Neural progenitor cell (in vitro differentiated cells): Measurements from ENCODE around the gene ITPK1. TPM values are rescaled to one million over a fixed set of nuclear protein-coding genes. Genes with fewer than 3 reads are reported as not detected.

ENCODE experiments used
- DNase-seq: peaks from one replicate; pipeline ENCODE4 v3.0.0-alpha.2; 2016; ENCODE audit warnings: low spot score
- H2AFZ ChIP-seq: fragments of 200-600 bp; sonication (generic); replicated peaks from 2 replicates; pipeline ENCODE4 v1.6.1; 2016; ENCODE audit warnings: antibody characterized with exemption
- H3F3A ChIP-seq: fragments of 200-600 bp; sonication (generic); 2 replicates; pipeline ENCODE4 v1.6.1; 2016; ENCODE audit warnings: antibody characterized with exemption, low read depth
- H3K27ac ChIP-seq: fragments of 200-600 bp; sonication (generic); 2 replicates; pipeline ENCODE4 v1.5.1; 2016; ENCODE audit warnings: mild to moderate bottlenecking
- H3K27me3 ChIP-seq: fragments of 200-600 bp; sonication (generic); 2 replicates; pipeline ENCODE4 v1.6.1; 2016; ENCODE audit warnings: mild to moderate bottlenecking, moderate library complexity
- H3K36me3 ChIP-seq: fragments of 200-600 bp; sonication (generic); 2 replicates; pipeline ENCODE4 v1.5.1; 2016
- H3K4me1 ChIP-seq: fragments of 200-600 bp; sonication (generic); 2 replicates; pipeline ENCODE4 v1.6.1; 2016; ENCODE audit warnings: mixed run types
- H3K4me2 ChIP-seq: fragments of 200-600 bp; sonication (generic); 2 replicates; pipeline ENCODE4 v1.6.1; 2016
- H3K4me3 ChIP-seq: fragments of 200-600 bp; sonication (generic); 2 replicates; pipeline ENCODE4 v1.5.1; 2016
- H3K79me2 ChIP-seq: fragments of 200-600 bp; sonication (generic); 2 replicates; pipeline ENCODE4 v1.6.1; 2016; ENCODE audit warnings: low read depth
- H3K9ac ChIP-seq: fragments of 200-600 bp; sonication (generic); 2 replicates; pipeline ENCODE4 v1.6.1; 2016
- H3K9me3 ChIP-seq: fragments of 200-600 bp; sonication (generic); 2 replicates; pipeline ENCODE4 v1.5.1; 2016; ENCODE audit warnings: low read depth
- H4K20me1 ChIP-seq: fragments of 200-600 bp; sonication (generic); 2 replicates; pipeline ENCODE4 v1.6.1; 2016; ENCODE audit warnings: low read depth
- H3K27ac Mint-ChIP-seq: 3 replicates; pipeline ENCODE4 v1.8.0; 2021; ENCODE audit warnings: mixed read lengths
- H3K27me3 Mint-ChIP-seq: 2 replicates; pipeline ENCODE4 v1.8.0; 2022; ENCODE audit warnings: low read depth, mild to moderate bottlenecking, inconsistent platforms, moderate library complexity, mixed read lengths; ENCODE audit not compliant: insufficient read depth
- H3K36me3 Mint-ChIP-seq: 3 replicates; pipeline ENCODE4 v1.8.0; 2021; ENCODE audit warnings: mixed read lengths
- H3K4me1 Mint-ChIP-seq: 3 replicates; pipeline ENCODE4 v1.8.0; 2021; ENCODE audit warnings: mixed read lengths
- H3K4me3 Mint-ChIP-seq: 3 replicates; pipeline ENCODE4 v1.8.0; 2021; ENCODE audit warnings: mild to moderate bottlenecking, moderate library complexity, mixed read lengths
- H3K9me3 Mint-ChIP-seq: 3 replicates; pipeline ENCODE4 v1.8.0; 2020; ENCODE audit warnings: mixed read lengths
- CTCF ChIP-seq: fragments of 200-600 bp; sonication (generic); IDR thresholded peaks from 2 replicates; pipeline ENCODE4 v1.5.1; 2017; ENCODE audit warnings: antibody characterized with exemption, mild to moderate bottlenecking
- EZH2 ChIP-seq: fragments of 200-600 bp; sonication (generic); IDR thresholded peaks from 2 replicates; pipeline ENCODE4 v1.6.1; 2017; ENCODE audit warnings: antibody characterized with exemption, mild to moderate bottlenecking, moderate library complexity
- EZH2phosphoT487 ChIP-seq: fragments of 200-600 bp; sonication (generic); IDR thresholded peaks from 2 replicates; pipeline ENCODE4 v1.6.1; 2017; ENCODE audit warnings: antibody characterized with exemption
- total RNA-seq: library from RNA; depleted of rRNA; stranded (reverse); fragments of >200 nt; gene quantifications from 2 replicates; pipeline ENCODE4 v1.2.3, GENCODE V29; 2015; ENCODE audit warnings: low replicate concordance

Gene ITPK1
- total RNA-seq, 1 donor from 2014 or later: 25.8 TPM

GRCh38 chr14:92920001-92920400 is 195.7 kb downstream of the ITPK1 start:
- H3K4me3 Mint-ChIP-seq: no peak overlapping the region
- no peaks in the 10 kb centered on the region for H3K36me3 Mint-ChIP-seq
- H3K9me3 Mint-ChIP-seq: no peaks in the 10 kb centered on the region

GRCh38 chr14:92917956-92918355 is 197.8 kb downstream of the ITPK1 start:
- H3K36me3 Mint-ChIP-seq: no peaks in the 10 kb centered on the region
- no peaks in the 10 kb centered on the region for H3F3A ChIP-seq
- no peak overlapping the region for H3K4me3 ChIP-seq
- H3K4me3 Mint-ChIP-seq: no peak overlapping the region
- no peak overlapping the region for H3K4me2 ChIP-seq
- H3K4me1 Mint-ChIP-seq: peaks cover 5% of the 10 kb centered on the region
- H3K9me3 ChIP-seq: no peaks in the 10 kb centered on the region
- H3K9me3 Mint-ChIP-seq: no peaks in the 10 kb centered on the region
- H3K79me2 ChIP-seq: no peaks in the 10 kb centered on the region
- no peaks in the 10 kb centered on the region for H3K36me3 ChIP-seq
- H3K27ac ChIP-seq: no peak overlapping the region
- DNase-seq: no peak
- H3K27me3 ChIP-seq: peaks cover 84% of the 10 kb centered on the region
- no peak overlapping the region for H3K27ac Mint-ChIP-seq
- TF ChIP-seq CTCF (no peak), EZH2 (no peak), EZH2phosphoT487 (no peak)
- peaks cover 5% of the 10 kb centered on the region for H4K20me1 ChIP-seq
- H3K27me3 Mint-ChIP-seq: peaks cover 50% of the 10 kb centered on the region
- no peak overlapping the region for H2AFZ ChIP-seq
- H3K4me1 ChIP-seq: no peaks in the 10 kb centered on the region
- no peak overlapping the region for H3K9ac ChIP-seq

More at GRCh38 chr14:92920001-92920400, 195.7 kb downstream of the ITPK1 start:
- Histone ChIP-seq H3K79me2 (no peaks in the 10 kb centered on the region), H3K9me3 (no peaks in the 10 kb centered on the region), H3K27ac (no peak overlapping the region), H3K27me3 (peaks cover 95% of the 10 kb centered on the region), H3K4me3 (no peak overlapping the region), H3K9ac (no peak overlapping the region), H3K4me2 (no peak overlapping the region), H3F3A (no peaks in the 10 kb centered on the region), H4K20me1 (peaks cover 8% of the 10 kb centered on the region), H3K36me3 (no peaks in the 10 kb centered on the region), H3K4me1 (no peaks in the 10 kb centered on the region), H2AFZ (no peak overlapping the region)
- Mint-ChIP-seq H3K4me1 (peaks cover 5% of the 10 kb centered on the region), H3K27ac (no peak overlapping the region), H3K27me3 (peaks cover 51% of the 10 kb centered on the region)
- no peak for TF ChIP-seq CTCF
- no peak for TF ChIP-seq EZH2phosphoT487
- TF ChIP-seq EZH2: no peak
- no peak for DNase-seq

GRCh38 chr14:92917041-92917940 is 198.4 kb downstream of the ITPK1 start:
- Histone ChIP-seq H3K27ac (no peak overlapping the region), H3K79me2 (no peaks in the 10 kb centered on the region), H3K4me2 (no peak overlapping the region), H3K27me3 (peaks cover 78% of the 10 kb centered on the region), H3K9me3 (no peaks in the 10 kb centered on the region), H3K4me3 (no peak overlapping the region), H3K4me1 (no peaks in the 10 kb centered on the region), H3K36me3 (no peaks in the 10 kb centered on the region), H3K9ac (no peak overlapping the region), H4K20me1 (peaks cover 5% of the 10 kb centered on the region), H2AFZ (no peak overlapping the region), H3F3A (no peaks in the 10 kb centered on the region)
- H3K9me3 Mint-ChIP-seq: peaks cover 4% of the 10 kb centered on the region
- no peak overlapping the region for H3K4me3 Mint-ChIP-seq
- H3K27ac Mint-ChIP-seq: no peak overlapping the region
- H3K4me1 Mint-ChIP-seq: peaks cover under 1% of the 10 kb centered on the region
- no peaks in the 10 kb centered on the region for H3K36me3 Mint-ChIP-seq
- no peak for DNase-seq
- TF ChIP-seq EZH2phosphoT487 (no peak), EZH2 (no peak), CTCF (no peak)
- peaks cover 45% of the 10 kb centered on the region for H3K27me3 Mint-ChIP-seq
